ENCODE data around the gene ELMO1. TPM values are rescaled to one million over a fixed set of nuclear protein-coding genes. Genes with fewer than 3 reads are reported as not detected.

Gene ELMO1
- total and polyA plus RNA-seq, 10 of the 15 experiments (the other 5 are each of a cell fraction or from before 2014, with no cell fraction given): 22.6 to 85.9 (median 56.6) TPM

DNA sequence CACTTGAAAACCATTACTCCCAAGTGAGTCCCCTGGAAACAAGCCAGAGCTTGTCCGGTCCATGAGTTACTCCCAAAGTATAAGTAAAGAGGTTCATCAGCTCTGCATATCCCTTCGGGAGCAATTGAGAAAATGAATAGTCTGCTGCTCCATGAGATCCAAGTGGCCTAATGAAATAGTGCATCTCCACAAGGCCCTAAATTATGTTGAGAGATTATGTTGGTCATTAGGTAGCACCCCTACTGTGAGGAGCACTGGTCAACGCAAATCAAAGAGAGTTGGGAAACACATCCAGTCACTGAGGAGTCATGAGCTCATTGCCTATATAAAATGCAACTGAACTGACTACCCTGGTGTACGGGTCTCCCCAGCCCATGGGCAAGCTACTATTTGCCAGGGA, 518.9 kb downstream of the ELMO1 start (continued):
- TF ChIP-seq NFIC (IDR thresholded peaks at IDR 0.05; ENCODE audit: low read depth, low read length) (no peak), FOS (IDR thresholded peaks at IDR 0.05; ENCODE audit: borderline replicate concordance, extremely low read depth, insufficient read length) (no peak), FOXK2 (IDR thresholded peaks at IDR 0.05) (no peak), RFX5 (IDR thresholded peaks at IDR 0.05; ENCODE audit: low read depth, low read length) (no peak), ZBED1 (IDR thresholded peaks at IDR 0.05; ENCODE audit: borderline replicate concordance) (no peak), EP300 (IDR thresholded peaks at IDR 0.05; ENCODE audit: borderline replicate concordance in 1 of 2, control insufficient read depth in 1 of 2, low read depth in 2 of 2, low read length in 2 of 2) (no peak)
- TF ChIP-seq, protein P1, sequence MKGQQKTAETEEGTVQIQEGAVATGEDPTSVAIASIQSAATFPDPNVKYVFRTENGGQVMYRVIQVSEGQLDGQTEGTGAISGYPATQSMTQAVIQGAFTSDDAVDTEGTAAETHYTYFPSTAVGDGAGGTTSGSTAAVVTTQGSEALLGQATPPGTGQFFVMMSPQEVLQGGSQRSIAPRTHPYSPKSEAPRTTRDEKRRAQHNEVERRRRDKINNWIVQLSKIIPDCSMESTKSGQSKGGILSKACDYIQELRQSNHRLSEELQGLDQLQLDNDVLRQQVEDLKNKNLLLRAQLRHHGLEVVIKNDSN (IDR thresholded peaks at IDR 0.05; ENCODE audit: borderline replicate concordance, extremely low read length, insufficient read depth, low read depth, low read length): no peak
- TF ChIP-seq, protein P2, sequence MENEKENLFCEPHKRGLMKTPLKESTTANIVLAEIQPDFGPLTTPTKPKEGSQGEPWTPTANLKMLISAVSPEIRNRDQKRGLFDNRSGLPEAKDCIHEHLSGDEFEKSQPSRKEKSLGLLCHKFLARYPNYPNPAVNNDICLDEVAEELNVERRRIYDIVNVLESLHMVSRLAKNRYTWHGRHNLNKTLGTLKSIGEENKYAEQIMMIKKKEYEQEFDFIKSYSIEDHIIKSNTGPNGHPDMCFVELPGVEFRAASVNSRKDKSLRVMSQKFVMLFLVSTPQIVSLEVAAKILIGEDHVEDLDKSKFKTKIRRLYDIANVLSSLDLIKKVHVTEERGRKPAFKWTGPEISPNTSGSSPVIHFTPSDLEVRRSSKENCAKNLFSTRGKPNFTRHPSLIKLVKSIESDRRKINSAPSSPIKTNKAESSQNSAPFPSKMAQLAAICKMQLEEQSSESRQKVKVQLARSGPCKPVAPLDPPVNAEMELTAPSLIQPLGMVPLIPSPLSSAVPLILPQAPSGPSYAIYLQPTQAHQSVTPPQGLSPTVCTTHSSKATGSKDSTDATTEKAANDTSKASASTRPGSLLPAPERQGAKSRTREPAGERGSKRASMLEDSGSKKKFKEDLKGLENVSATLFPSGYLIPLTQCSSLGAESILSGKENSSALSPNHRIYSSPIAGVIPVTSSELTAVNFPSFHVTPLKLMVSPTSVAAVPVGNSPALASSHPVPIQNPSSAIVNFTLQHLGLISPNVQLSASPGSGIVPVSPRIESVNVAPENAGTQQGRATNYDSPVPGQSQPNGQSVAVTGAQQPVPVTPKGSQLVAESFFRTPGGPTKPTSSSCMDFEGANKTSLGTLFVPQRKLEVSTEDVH (IDR thresholded peaks at IDR 0.05; ENCODE audit: low read depth, partially characterized antibody): no peak
- TF ChIP-seq, protein P3, sequence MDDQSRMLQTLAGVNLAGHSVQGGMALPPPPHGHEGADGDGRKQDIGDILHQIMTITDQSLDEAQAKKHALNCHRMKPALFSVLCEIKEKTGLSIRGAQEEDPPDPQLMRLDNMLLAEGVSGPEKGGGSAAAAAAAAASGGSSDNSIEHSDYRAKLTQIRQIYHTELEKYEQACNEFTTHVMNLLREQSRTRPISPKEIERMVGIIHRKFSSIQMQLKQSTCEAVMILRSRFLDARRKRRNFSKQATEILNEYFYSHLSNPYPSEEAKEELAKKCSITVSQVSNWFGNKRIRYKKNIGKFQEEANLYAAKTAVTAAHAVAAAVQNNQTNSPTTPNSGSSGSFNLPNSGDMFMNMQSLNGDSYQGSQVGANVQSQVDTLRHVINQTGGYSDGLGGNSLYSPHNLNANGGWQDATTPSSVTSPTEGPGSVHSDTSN (IDR thresholded peaks at IDR 0.05; ENCODE audit: insufficient replicate concordance, low read depth, low read length): no peak

All from GM12878 (cell line).